ENCODE data around the gene CSTF1.
"Not testable (repeated sequence)": the region's sequence is repeated elsewhere in the genome, so short reads cannot be mapped to it uniquely, and the experiment has no call there.

CSTF1 gene

GRCh38 chr20:56395166-56395565, 2.7 kb downstream of the CSTF1 start:
- H3K9me3 ChIP-seq: no peaks in the 10 kb centered on the region
- no peak overlapping the region for H3K27ac ChIP-seq
- H3K4me2 ChIP-seq: no peak overlapping the region
- H3K4me1 ChIP-seq: peaks cover 29% of the 10 kb centered on the region
- no peak overlapping the region for H3K4me3 ChIP-seq
- TF ChIP-seq Cebpa-rat (IDR thresholded peaks at IDR 0.05): no peak
- H4K20me1 ChIP-seq: peaks cover 38% of the 10 kb centered on the region
- no peak overlapping the region for H3K9ac ChIP-seq
- no peaks in the 10 kb centered on the region for H3K27me3 ChIP-seq
- peaks cover 54% of the 10 kb centered on the region for H3K36me3 ChIP-seq

GRCh38 chr20:56400001-56400640, 7.7 kb downstream of the CSTF1 start:
- Histone ChIP-seq H3K27ac (no peak overlapping the region), H4K20me1 (peaks cover 77% of the 10 kb centered on the region), H3K9ac (no peak overlapping the region), H3K4me3 (no peak overlapping the region), H3K36me3 (peaks cover 93% of the 10 kb centered on the region), H3K4me1 (no peaks in the 10 kb centered on the region), H3K9me3 (no peaks in the 10 kb centered on the region), H3K4me2 (no peak overlapping the region), H3K27me3 (no peaks in the 10 kb centered on the region)
- no peak for TF ChIP-seq Cebpa-rat (IDR thresholded peaks at IDR 0.05)

GRCh38 chr20:56403465-56403864, 11.0 kb downstream of the CSTF1 start:
- H3K36me3 ChIP-seq: peaks cover 94% of the 10 kb centered on the region
- TF ChIP-seq Cebpa-rat (IDR thresholded peaks at IDR 0.05): no peak

GRCh38 chr20:56405356-56405755, 12.9 kb downstream of the CSTF1 start:
- H3K9me3 ChIP-seq, H3K27me3 ChIP-seq, H3K27ac ChIP-seq, H3K4me2 ChIP-seq, H3K4me3 ChIP-seq, H3K4me1 ChIP-seq, H3K9ac ChIP-seq: not testable (repeated sequence)
- peaks cover 78% of the 10 kb centered on the region for H4K20me1 ChIP-seq
- peaks cover 90% of the 10 kb centered on the region for H3K36me3 ChIP-seq

More at GRCh38 chr20:56403465-56403864, 11.0 kb downstream of the CSTF1 start:
- Histone ChIP-seq H3K27ac (no peak overlapping the region), H3K4me3 (no peak overlapping the region), H3K4me2 (no peak overlapping the region), H3K9me3 (no peaks in the 10 kb centered on the region), H3K27me3 (no peaks in the 10 kb centered on the region), H3K9ac (no peak overlapping the region), H3K4me1 (no peaks in the 10 kb centered on the region), H4K20me1 (peaks cover 88% of the 10 kb centered on the region)

- H3K4me2 ChIP-seq: no peak overlapping the region
- H3K9ac ChIP-seq: no peak overlapping the region
- H4K20me1 ChIP-seq: peaks cover 62% of the 10 kb centered on the region
- H3K27me3 ChIP-seq: no peaks in the 10 kb centered on the region
- H3K27ac ChIP-seq: no peak overlapping the region
- H3K9me3 ChIP-seq: no peaks in the 10 kb centered on the region
- no peak overlapping the region for H3K4me3 ChIP-seq
- H3K4me1 ChIP-seq: peaks cover 16% of the 10 kb centered on the region
- H3K36me3 ChIP-seq: peaks cover 74% of the 10 kb centered on the region
- TF ChIP-seq Cebpa-rat (IDR thresholded peaks at IDR 0.05): no peak
These were observed 14.5 kb downstream of the CSTF1 start for GRCh38 chr20:56406910-56407309.

GRCh38 chr20:56409521-56409920, 17.1 kb downstream of the CSTF1 start:
- Histone ChIP-seq H3K27ac (no peak overlapping the region), H3K4me3 (no peak overlapping the region), H3K27me3 (no peaks in the 10 kb centered on the region), H4K20me1 (peaks cover 38% of the 10 kb centered on the region), H3K36me3 (peaks cover 58% of the 10 kb centered on the region), H3K9ac (no peak overlapping the region), H3K4me2 (no peak overlapping the region), H3K4me1 (peaks cover 25% of the 10 kb centered on the region), H3K9me3 (no peaks in the 10 kb centered on the region)
- TF ChIP-seq Cebpa-rat (IDR thresholded peaks at IDR 0.05): no peak

- no peak for TF ChIP-seq Cebpa-rat (IDR thresholded peaks at IDR 0.05)
- Histone ChIP-seq H3K4me2 (no peak overlapping the region), H3K27ac (no peak overlapping the region)
These were observed 17.5 kb downstream of the CSTF1 start for GRCh38 chr20:56409956-56410355.

GRCh38 chr20:56411287-56411686, 18.8 kb downstream of the CSTF1 start:
- Histone ChIP-seq H3K4me1 (peaks cover 25% of the 10 kb centered on the region), H3K4me2 (peak overlapping the region; percentile 55), H3K36me3 (peaks cover 42% of the 10 kb centered on the region), H4K20me1 (peaks cover 28% of the 10 kb centered on the region; the same call in 1 of the 2 replicates)
- H3K9me3 ChIP-seq, H3K9ac ChIP-seq, H3K27me3 ChIP-seq, H3K4me3 ChIP-seq, H3K27ac ChIP-seq: not testable (repeated sequence)

More at GRCh38 chr20:56409956-56410355, 17.5 kb downstream of the CSTF1 start:
- H3K4me1 ChIP-seq: peaks cover 25% of the 10 kb centered on the region
- no peak overlapping the region for H3K9ac ChIP-seq
- no peaks in the 10 kb centered on the region for H3K9me3 ChIP-seq
- no peak overlapping the region for H3K4me3 ChIP-seq
- H4K20me1 ChIP-seq: peaks cover 36% of the 10 kb centered on the region; the same call in 1 of the 2 replicates
- peaks cover 54% of the 10 kb centered on the region for H3K36me3 ChIP-seq
- no peaks in the 10 kb centered on the region for H3K27me3 ChIP-seq

- TF ChIP-seq Cebpa-rat (IDR thresholded peaks at IDR 0.05): peak; percentile 86
- H3K27ac ChIP-seq: no peak within 1 kb of the TSS
- no peaks in the 10 kb centered on the region for H3K27me3 ChIP-seq
- no peaks in the 10 kb centered on the region for H3K9me3 ChIP-seq
- H3K4me3 ChIP-seq: no peak within 1 kb of the TSS
- H4K20me1 ChIP-seq: peaks cover 22% of the 10 kb centered on the region; the same call in 1 of the 2 replicates
- no peak within 1 kb of the TSS; the same call in 1 of the 2 replicates for H3K9ac ChIP-seq
- peak within 1 kb of the TSS; percentile 55 for H3K4me2 ChIP-seq
- H3K4me1 ChIP-seq: peaks cover 25% of the 10 kb centered on the region
- peaks cover 35% of the 10 kb centered on the region for H3K36me3 ChIP-seq
These were observed 19.5 kb downstream of the CSTF1 start, which contains the start of gene CASS4 for GRCh38 chr20:56411759-56412472. TSS of gene CASS4 (plus strand) at chr20:56412260. CDS start at chr20:56412459, 199 bp downstream.

GRCh38 chr20:56412473-56412790, 20.0 kb downstream of the CSTF1 start:
- H4K20me1 ChIP-seq: peaks cover 17% of the 10 kb centered on the region; the same call in 1 of the 2 replicates
- peaks cover 25% of the 10 kb centered on the region for H3K4me1 ChIP-seq
- H3K9ac ChIP-seq: no peak overlapping the region
- H3K4me2 ChIP-seq: peak overlapping the region; percentile 55
- no peak overlapping the region for H3K27ac ChIP-seq
- H3K9me3 ChIP-seq: no peaks in the 10 kb centered on the region
- peaks cover 31% of the 10 kb centered on the region for H3K36me3 ChIP-seq
- TF ChIP-seq Cebpa-rat (IDR thresholded peaks at IDR 0.05): no peak
- no peak overlapping the region for H3K4me3 ChIP-seq
- H3K27me3 ChIP-seq: no peaks in the 10 kb centered on the region
